ENCODE data around the gene POLR1C.
"Not testable (repeated sequence)": the region's sequence is repeated elsewhere in the genome, so short reads cannot be mapped to it uniquely, and the experiment has no call there.

The POLR1C gene

GRCh38 chr6:43509984-43510826, 6.7 kb upstream of the POLR1C start, which contains the start of gene LRRC73:
Gene LRRC73 (minus strand): TSS chr6:43510346. CDS start chr6:43509785, 561 bp downstream.
- Mint-ChIP-seq H3K27me3 (peaks cover 18 to 22% of the 10 kb centered on the region in 2 donors), H3K36me3 (peaks cover 25 to 45% of the 10 kb centered on the region in 2 donors), H3K9me3 (no peaks in the 10 kb centered on the region), H3K27ac (peak within 1 kb of the TSS; percentile 56), H3K4me1 (peaks cover 36 to 44% of the 10 kb centered on the region in 2 donors), H3K4me3 (peak within 1 kb of the TSS; percentile 80 to 86)
- ATAC-seq (replicated peaks) (peak; percentile 78 to 81), DNase-seq (peak; percentile 74)

GRCh38 chr6:43510827-43511163, 6.1 kb upstream of the POLR1C start:
- no peak overlapping the region for H3K27ac Mint-ChIP-seq
- ATAC-seq (replicated peaks) (no peak), DNase-seq (no peak)
- H3K9me3 Mint-ChIP-seq: no peaks in the 10 kb centered on the region
- peak overlapping the region; percentile 77 to 80 for H3K4me3 Mint-ChIP-seq
- H3K36me3 Mint-ChIP-seq: peaks cover 26 to 44% of the 10 kb centered on the region in 2 donors
- H3K27me3 Mint-ChIP-seq: peaks cover 18 to 22% of the 10 kb centered on the region in 2 donors
- H3K4me1 Mint-ChIP-seq: peaks cover 41 to 50% of the 10 kb centered on the region in 2 donors

GRCh38 chr6:43511824-43512415, 5.0 kb upstream of the POLR1C start:
- peaks cover 18 to 22% of the 10 kb centered on the region in 2 donors for H3K27me3 Mint-ChIP-seq
- no peaks in the 10 kb centered on the region for H3K9me3 Mint-ChIP-seq
- no peak overlapping the region for H3K4me3 Mint-ChIP-seq
- H3K4me1 Mint-ChIP-seq: peaks cover 37 to 47% of the 10 kb centered on the region in 2 donors
- no peak overlapping the region for H3K27ac Mint-ChIP-seq
- no peak for ATAC-seq (replicated peaks)
- H3K36me3 Mint-ChIP-seq: peaks cover 23 to 36% of the 10 kb centered on the region in 2 donors
- DNase-seq: no peak

GRCh38 chr6:43515808-43516207, 1.1 kb upstream of the POLR1C start:
- H3K4me3 Mint-ChIP-seq: no peak overlapping the region
- H3K27me3 Mint-ChIP-seq: no peaks in the 10 kb centered on the region

GRCh38 chr6:43516367-43516696, 557 bp upstream of the POLR1C start:
- ATAC-seq (replicated peaks): no peak

More at GRCh38 chr6:43515808-43516207, 1.1 kb upstream of the POLR1C start:
- peaks cover 17 to 21% of the 10 kb centered on the region in 2 donors for H3K4me1 Mint-ChIP-seq
- peaks cover 25 to 34% of the 10 kb centered on the region in 2 donors for H3K36me3 Mint-ChIP-seq
- H3K9me3 Mint-ChIP-seq: no peaks in the 10 kb centered on the region
- no peak for ATAC-seq (replicated peaks)
- H3K27ac Mint-ChIP-seq: no peak overlapping the region
- DNase-seq: no peak

GRCh38 chr6:43517505-43518357, 842 bp downstream of the POLR1C start:
- H3K27me3 Mint-ChIP-seq: no peaks in the 10 kb centered on the region
- DNase-seq: no peak
- ATAC-seq (replicated peaks): peak; percentile 6 to 17
- H3K36me3 Mint-ChIP-seq: peaks cover 21 to 26% of the 10 kb centered on the region in 2 donors
- H3K9me3 Mint-ChIP-seq: no peaks in the 10 kb centered on the region
- H3K27ac Mint-ChIP-seq: no peak overlapping the region
- peaks cover 16 to 17% of the 10 kb centered on the region in 2 donors for H3K4me1 Mint-ChIP-seq
- H3K4me3 Mint-ChIP-seq: no peak overlapping the region

More at GRCh38 chr6:43516367-43516696, 557 bp upstream of the POLR1C start:
- Mint-ChIP-seq H3K4me1 (peaks cover 16 to 21% of the 10 kb centered on the region in 2 donors), H3K27ac (no peak overlapping the region), H3K27me3 (no peaks in the 10 kb centered on the region), H3K4me3 (no peak overlapping the region), H3K36me3 (peaks cover 23 to 32% of the 10 kb centered on the region in 2 donors), H3K9me3 (no peaks in the 10 kb centered on the region)
- DNase-seq: no peak

- H3K4me1 Mint-ChIP-seq: peaks cover 12 to 18% of the 10 kb centered on the region in 2 donors
- DNase-seq (no peak), ATAC-seq (replicated peaks) (no peak)
- peaks cover 24 to 25% of the 10 kb centered on the region in 2 donors for H3K36me3 Mint-ChIP-seq
- no peak overlapping the region for H3K27ac Mint-ChIP-seq
- no peaks in the 10 kb centered on the region for H3K27me3 Mint-ChIP-seq
- H3K9me3 Mint-ChIP-seq: no peaks in the 10 kb centered on the region
- no peak overlapping the region for H3K4me3 Mint-ChIP-seq
These were observed 3.2 kb downstream of the POLR1C start for GRCh38 chr6:43520097-43520496.

- Mint-ChIP-seq H3K27ac (no peak overlapping the region), H3K4me1 (peaks cover 7 to 10% of the 10 kb centered on the region in 2 donors), H3K4me3 (no peak overlapping the region), H3K36me3 (peaks cover 35 to 37% of the 10 kb centered on the region in 2 donors), H3K27me3 (no peaks in the 10 kb centered on the region), H3K9me3 (no peaks in the 10 kb centered on the region)
- DNase-seq: no peak
- no peak for ATAC-seq (replicated peaks)
These were observed 4.9 kb downstream of the POLR1C start for GRCh38 chr6:43521836-43522235.

- Mint-ChIP-seq H3K27ac (peak overlapping the region; percentile 52), H3K4me3 (no peak overlapping the region), H3K4me1 (peaks cover 7 to 10% of the 10 kb centered on the region in 2 donors), H3K36me3 (peaks cover 41 to 44% of the 10 kb centered on the region in 2 donors), H3K9me3 (no peaks in the 10 kb centered on the region), H3K27me3 (no peaks in the 10 kb centered on the region)
- ATAC-seq (replicated peaks) (no peak), DNase-seq (no peak)
These were observed 5.8 kb downstream of the POLR1C start for GRCh38 chr6:43522547-43523261.

GRCh38 chr6:43523284-43523683, 6.4 kb downstream of the POLR1C start:
- DNase-seq (no peak), ATAC-seq (replicated peaks) (peak in 1 of 2 donors; percentile 16)
- H3K27me3 Mint-ChIP-seq: no peaks in the 10 kb centered on the region
- no peak overlapping the region for H3K27ac Mint-ChIP-seq
- peaks cover 44 to 48% of the 10 kb centered on the region in 2 donors for H3K36me3 Mint-ChIP-seq
- peaks cover 7 to 10% of the 10 kb centered on the region in 2 donors for H3K4me1 Mint-ChIP-seq
- no peak overlapping the region for H3K4me3 Mint-ChIP-seq
- H3K9me3 Mint-ChIP-seq: no peaks in the 10 kb centered on the region

GRCh38 chr6:43524483-43524961, 7.6 kb downstream of the POLR1C start:
- no peak for DNase-seq
- no peak for ATAC-seq (replicated peaks)
- H3K36me3 Mint-ChIP-seq: peaks cover 44 to 50% of the 10 kb centered on the region in 2 donors
- no peaks in the 10 kb centered on the region for H3K27me3 Mint-ChIP-seq
- H3K9me3 Mint-ChIP-seq: no peaks in the 10 kb centered on the region
- peaks cover 5 to 10% of the 10 kb centered on the region in 2 donors for H3K4me1 Mint-ChIP-seq
- peak overlapping the region; percentile 31 for H3K27ac Mint-ChIP-seq
- no peak overlapping the region for H3K4me3 Mint-ChIP-seq

- no peaks in the 10 kb centered on the region for H3K27me3 Mint-ChIP-seq
- ATAC-seq (replicated peaks): no peak
- H3K27ac Mint-ChIP-seq: no peak overlapping the region
- H3K4me3 Mint-ChIP-seq: no peak overlapping the region
- no peak for DNase-seq
- peaks cover 31 to 55% of the 10 kb centered on the region in 2 donors for H3K36me3 Mint-ChIP-seq
- no peaks in the 10 kb centered on the region for H3K9me3 Mint-ChIP-seq
- peaks cover 0 to 1% of the 10 kb centered on the region in 2 donors for H3K4me1 Mint-ChIP-seq
These were observed 15.3 kb downstream of the POLR1C start for GRCh38 chr6:43532201-43532600.

- H3K27me3 Mint-ChIP-seq; DNase-seq; ATAC-seq (replicated peaks); H3K9me3 Mint-ChIP-seq; H3K27ac Mint-ChIP-seq; H3K4me1 Mint-ChIP-seq; H3K4me3 Mint-ChIP-seq: not testable (repeated sequence)
- peaks cover 34 to 38% of the 10 kb centered on the region in 2 donors for H3K36me3 Mint-ChIP-seq
These were observed 22.1 kb downstream of the POLR1C start for GRCh38 chr6:43538986-43539385.

Data from stimulated activated naive B cell treated with anti-CD40 and anti-IgM and Interleukin-4, amounts not matched to agents 10 μg/mL and 1 μg/mL and 100 μg/mL, for 72 hours (primary cell).